Neural progenitor cell (in vitro differentiated cells): ENCODE data around the gene ANKS1B.

Source experiments
- EZH2 ChIP-seq: fragments of 200-600 bp; sonication (generic); IDR thresholded peaks from 2 replicates; pipeline ENCODE4 v1.6.1; 2017; ENCODE audit warnings: antibody characterized with exemption, mild to moderate bottlenecking, moderate library complexity
- TF ChIP-seq, protein P1 (sequence below): fragments of 200-600 bp; sonication (generic); IDR thresholded peaks from 2 replicates; pipeline ENCODE4 v1.5.1; 2017; ENCODE audit warnings: antibody characterized with exemption, mild to moderate bottlenecking

DNA sequence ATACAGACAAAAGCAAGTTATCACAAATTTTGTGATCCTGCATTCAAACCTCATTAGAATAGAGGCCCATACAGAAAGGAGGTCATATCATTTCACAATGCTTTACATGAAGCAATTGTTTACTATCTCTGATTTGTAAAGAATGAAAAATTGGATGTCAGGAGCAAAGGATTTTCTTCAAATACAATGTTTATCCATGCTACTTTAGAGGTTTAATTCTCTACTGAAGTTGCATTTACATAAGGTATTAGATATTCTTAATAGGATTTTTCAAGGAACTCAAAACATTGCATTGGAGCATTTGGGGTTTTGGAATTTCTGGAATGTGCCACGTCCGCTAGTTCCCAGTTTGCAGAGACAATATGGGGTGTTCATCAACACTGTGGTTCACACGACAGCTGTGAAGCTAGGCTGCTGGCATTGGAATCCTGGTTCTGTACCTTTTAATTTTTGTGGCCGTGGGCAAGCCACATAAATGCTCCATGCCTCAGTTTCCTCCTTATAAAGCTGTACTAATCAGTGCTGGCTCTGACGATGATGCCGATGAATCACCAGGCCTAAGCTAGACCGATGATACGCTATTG lies 1164.8 kb downstream of the ANKS1B start:
- TF ChIP-seq, protein P1, sequence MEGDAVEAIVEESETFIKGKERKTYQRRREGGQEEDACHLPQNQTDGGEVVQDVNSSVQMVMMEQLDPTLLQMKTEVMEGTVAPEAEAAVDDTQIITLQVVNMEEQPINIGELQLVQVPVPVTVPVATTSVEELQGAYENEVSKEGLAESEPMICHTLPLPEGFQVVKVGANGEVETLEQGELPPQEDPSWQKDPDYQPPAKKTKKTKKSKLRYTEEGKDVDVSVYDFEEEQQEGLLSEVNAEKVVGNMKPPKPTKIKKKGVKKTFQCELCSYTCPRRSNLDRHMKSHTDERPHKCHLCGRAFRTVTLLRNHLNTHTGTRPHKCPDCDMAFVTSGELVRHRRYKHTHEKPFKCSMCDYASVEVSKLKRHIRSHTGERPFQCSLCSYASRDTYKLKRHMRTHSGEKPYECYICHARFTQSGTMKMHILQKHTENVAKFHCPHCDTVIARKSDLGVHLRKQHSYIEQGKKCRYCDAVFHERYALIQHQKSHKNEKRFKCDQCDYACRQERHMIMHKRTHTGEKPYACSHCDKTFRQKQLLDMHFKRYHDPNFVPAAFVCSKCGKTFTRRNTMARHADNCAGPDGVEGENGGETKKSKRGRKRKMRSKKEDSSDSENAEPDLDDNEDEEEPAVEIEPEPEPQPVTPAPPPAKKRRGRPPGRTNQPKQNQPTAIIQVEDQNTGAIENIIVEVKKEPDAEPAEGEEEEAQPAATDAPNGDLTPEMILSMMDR = no peak
- TF ChIP-seq EZH2 = no peak
